ENCODE data around the gene GP1BA.

The GP1BA gene

GRCh38 chr17:4946312-4946976 lies 14.4 kb downstream of the GP1BA start:
- H3K9me3 ChIP-seq (ENCODE audit: control extremely low read depth in 1 of 5, control insufficient read depth in 4 of 5, insufficient read depth in 2 of 5, low read depth in 1 of 5, low read length in 4 of 5) = no peaks in the 10 kb centered on the region
- DNase-seq = no peak
- H3K27me3 ChIP-seq (replicated peaks in 2 of 5; ENCODE audit: control insufficient read depth in 4 of 5, insufficient read depth in 5 of 5, low read length in 4 of 5) = no peaks in the 10 kb centered on the region
- CTCF ChIA-PET = interaction anchor here (1.1 to 1.7 kb wide), 8 partner anchors 9 to 114 kb away, joined by 3 to 8 read pairs (median 4); no protein-coding TSS in a partner anchor
- H3K36me3 ChIP-seq (ENCODE audit: control insufficient read depth in 4 of 4, insufficient read depth in 4 of 4, low read length in 3 of 4) = peaks cover 0 to 46% (median 29%) of the 10 kb centered on the region in 4 experiments
- H3K27ac ChIP-seq (ENCODE audit: insufficient read depth in 1 of 2, low read depth in 1 of 2, low read length in 2 of 2, poor library complexity in 1 of 2, severe bottlenecking in 2 of 2) = peak overlapping the region; percentile 33 to 87
- POLR2A ChIA-PET = interaction anchor here (1.1 to 1.3 kb wide), 2 partner anchors 21 to 47 kb away, joined by 4 read pairs; partner anchors contain the start of genes C17orf107 and SPAG7
- WGBS (ENCODE audit: insufficient coverage) = 47% methylated on average over 10 of the region's 16 CpGs
- H3K4me3 ChIP-seq (ENCODE audit: control insufficient read depth in 1 of 7, extremely low read depth in 1 of 7, insufficient read depth in 4 of 7, low read depth in 2 of 7, low read length in 6 of 7) = peak overlapping the region in 6 of 7 experiments; percentile 72 to 98 (median 93)
- peaks cover 30 to 80% (median 78%) of the 10 kb centered on the region in 4 experiments for H3K4me1 ChIP-seq (ENCODE audit: control extremely low read depth in 1 of 4, control insufficient read depth in 4 of 4, insufficient read depth in 4 of 4, low read length in 3 of 4)

DNA sequence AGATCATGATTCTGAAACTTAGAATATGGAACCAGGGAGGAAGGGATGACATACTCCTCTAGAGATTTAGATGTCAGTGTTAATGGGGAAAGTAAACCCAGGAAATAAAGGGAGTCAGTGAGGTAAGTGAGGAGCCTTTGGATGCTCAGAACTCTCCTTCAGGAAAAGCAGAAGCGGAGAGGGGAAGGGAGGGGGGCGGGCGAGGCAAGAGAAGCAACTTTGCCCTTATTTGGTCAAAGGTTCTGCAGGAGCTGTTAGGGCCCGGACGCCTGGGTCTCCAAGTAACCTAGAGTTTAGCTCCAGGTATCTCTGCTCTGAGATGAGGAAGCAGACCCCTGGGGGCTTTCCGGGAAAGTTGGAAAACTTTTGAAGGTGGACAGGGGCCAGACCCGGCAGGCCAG lies 14.9 kb downstream of the GP1BA start:
- no peak for DNase-seq
- WGBS (ENCODE audit: insufficient coverage) = 0% methylated on average over 5 of the region's 7 CpGs
- ChIA-PET POLR2A (interaction anchor here (1.1 to 1.3 kb wide), 2 partner anchors 21 to 48 kb away, joined by 4 read pairs; partner anchors contain the start of genes C17orf107 and SPAG7), CTCF (interaction anchor here (1.1 to 1.7 kb wide), 8 partner anchors 8 to 114 kb away, joined by 3 to 8 read pairs (median 4); no protein-coding TSS in a partner anchor)
- peaks cover 30 to 78% (median 74%) of the 10 kb centered on the region in 4 experiments for H3K4me1 ChIP-seq (ENCODE audit: control extremely low read depth in 1 of 4, control insufficient read depth in 4 of 4, insufficient read depth in 4 of 4, low read length in 3 of 4)
- H3K27ac ChIP-seq (ENCODE audit: insufficient read depth in 1 of 2, low read depth in 1 of 2, low read length in 2 of 2, poor library complexity in 1 of 2, severe bottlenecking in 2 of 2) = peak overlapping the region; percentile 33 to 87
- peaks cover 0 to 45% (median 29%) of the 10 kb centered on the region in 4 experiments for H3K36me3 ChIP-seq (ENCODE audit: control insufficient read depth in 4 of 4, insufficient read depth in 4 of 4, low read length in 3 of 4)
- no peaks in the 10 kb centered on the region for H3K27me3 ChIP-seq (replicated peaks in 2 of 5; ENCODE audit: control insufficient read depth in 4 of 5, insufficient read depth in 5 of 5, low read length in 4 of 5)
- H3K4me3 ChIP-seq (ENCODE audit: control insufficient read depth in 1 of 7, extremely low read depth in 1 of 7, insufficient read depth in 4 of 7, low read depth in 2 of 7, low read length in 6 of 7) = peak overlapping the region; percentile 8 to 98 (median 90)
- H3K9me3 ChIP-seq (ENCODE audit: control extremely low read depth in 1 of 5, control insufficient read depth in 4 of 5, insufficient read depth in 2 of 5, low read depth in 1 of 5, low read length in 4 of 5) = no peaks in the 10 kb centered on the region

DNA sequence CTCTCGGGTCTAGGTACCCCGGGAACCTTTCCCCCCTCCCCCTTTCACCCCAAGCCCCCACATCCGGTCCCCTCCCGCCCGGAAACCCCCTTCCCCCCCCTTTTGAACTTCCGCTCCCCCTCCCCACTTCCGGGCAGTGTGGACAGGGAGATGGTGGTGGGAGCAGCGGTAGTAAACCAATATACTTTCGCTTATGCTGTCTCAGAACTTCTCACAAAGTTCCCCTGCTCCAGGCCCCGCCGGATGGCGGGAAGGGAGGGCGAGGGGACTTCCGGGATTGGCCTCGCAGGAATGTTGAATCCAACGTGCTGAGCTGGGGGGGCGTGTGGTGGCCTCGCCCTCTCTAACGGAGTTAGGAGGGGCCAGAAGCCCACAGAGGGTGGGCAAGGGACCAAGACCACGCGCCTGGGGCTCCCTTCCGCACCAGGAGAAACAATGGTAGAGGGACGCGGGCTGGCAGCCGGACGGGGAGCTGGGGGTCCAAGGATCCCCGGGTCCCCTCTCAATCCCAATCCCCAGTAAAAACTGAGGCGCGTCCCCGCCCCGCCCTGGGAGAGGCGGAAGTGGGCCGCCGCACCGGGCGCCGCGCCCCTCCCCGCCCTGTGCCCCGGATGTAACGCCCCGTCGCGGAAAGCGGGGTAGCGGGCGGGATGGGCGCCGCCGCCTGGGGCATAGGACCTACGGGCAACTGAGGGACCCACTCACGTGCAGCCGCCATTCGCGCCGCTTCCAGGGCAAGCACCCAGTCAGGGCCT lies 15.5 kb downstream of the GP1BA start:
- Histone ChIP-seq H3K9me3 (ENCODE audit: control extremely low read depth in 1 of 5, control insufficient read depth in 4 of 5, insufficient read depth in 2 of 5, low read depth in 1 of 5, low read length in 4 of 5) (no peaks in the 10 kb centered on the region), H3K4me1 (ENCODE audit: control extremely low read depth in 1 of 4, control insufficient read depth in 4 of 4, insufficient read depth in 4 of 4, low read length in 3 of 4) (peaks cover 30 to 73% (median 68%) of the 10 kb centered on the region in 4 experiments), H3K27ac (ENCODE audit: insufficient read depth in 1 of 2, low read depth in 1 of 2, low read length in 2 of 2, poor library complexity in 1 of 2, severe bottlenecking in 2 of 2) (peak overlapping the region; percentile 70 to 87), H3K4me3 (ENCODE audit: control insufficient read depth in 1 of 7, extremely low read depth in 1 of 7, insufficient read depth in 4 of 7, low read depth in 2 of 7, low read length in 6 of 7) (peak overlapping the region; percentile 72 to 98 (median 94)), H3K27me3 (replicated peaks in 2 of 5; ENCODE audit: control insufficient read depth in 4 of 5, insufficient read depth in 5 of 5, low read length in 4 of 5) (no peaks in the 10 kb centered on the region), H3K36me3 (ENCODE audit: control insufficient read depth in 4 of 4, insufficient read depth in 4 of 4, low read length in 3 of 4) (peaks cover 0 to 39% (median 26%) of the 10 kb centered on the region in 4 experiments)
- peak in 2 of 3 donors; percentile 52 to 57 for DNase-seq
- under 1% methylated on average over 22 of the region's 56 CpGs for WGBS (ENCODE audit: insufficient coverage)
- CTCF ChIA-PET = interaction anchor here (1.1 to 1.7 kb wide), 8 partner anchors 8 to 113 kb away, joined by 3 to 8 read pairs (median 4); no protein-coding TSS in a partner anchor
- POLR2A ChIA-PET = interaction anchor here (1.0 to 3.0 kb wide), 3 partner anchors 8 to 48 kb away, joined by 3 to 17 read pairs (median 4); partner anchors contain the start of genes C17orf107, RNF167 and SLC25A11

- peak; percentile 93 to 96 (median 95) for DNase-seq
- Histone ChIP-seq H3K27ac (ENCODE audit: insufficient read depth in 1 of 2, low read depth in 1 of 2, low read length in 2 of 2, poor library complexity in 1 of 2, severe bottlenecking in 2 of 2) (peak within 1 kb of the TSS; percentile 74 to 87), H3K4me1 (ENCODE audit: control extremely low read depth in 1 of 4, control insufficient read depth in 4 of 4, insufficient read depth in 4 of 4, low read length in 3 of 4) (peaks cover 27 to 65% (median 61%) of the 10 kb centered on the region in 4 experiments), H3K36me3 (ENCODE audit: control insufficient read depth in 4 of 4, insufficient read depth in 4 of 4, low read length in 3 of 4) (peaks cover 0 to 31% (median 19%) of the 10 kb centered on the region in 4 experiments), H3K27me3 (replicated peaks in 2 of 5; ENCODE audit: control insufficient read depth in 4 of 5, insufficient read depth in 5 of 5, low read length in 4 of 5) (no peaks in the 10 kb centered on the region), H3K4me3 (ENCODE audit: control insufficient read depth in 1 of 7, extremely low read depth in 1 of 7, insufficient read depth in 4 of 7, low read depth in 2 of 7, low read length in 6 of 7) (peak within 1 kb of the TSS; percentile 72 to 98 (median 94)), H3K9me3 (ENCODE audit: control extremely low read depth in 1 of 5, control insufficient read depth in 4 of 5, insufficient read depth in 2 of 5, low read depth in 1 of 5, low read length in 4 of 5) (no peaks in the 10 kb centered on the region)
- WGBS (ENCODE audit: insufficient coverage) = 0% methylated on average over 37 of the region's 59 CpGs
- ChIA-PET POLR2A (interaction anchor here (1.0 to 3.0 kb wide), 3 partner anchors 9 to 19 kb away, joined by 3 to 17 read pairs (median 4); partner anchors contain the start of genes RNF167 and SLC25A11), CTCF (interaction anchor here (1.3 to 1.6 kb wide), 3 partner anchors 9 to 39 kb away, joined by 3 to 5 read pairs (median 4); partner anchors contain the start of genes RNF167 and SLC25A11)
Measured at GRCh38 chr17:4948166-4948930, 16.3 kb downstream of the GP1BA start, which contains the start of gene PFN1. PFN1 (minus strand) TSS chr17:4948530; CDS start chr17:4948394, 136 bp downstream.

DNA sequence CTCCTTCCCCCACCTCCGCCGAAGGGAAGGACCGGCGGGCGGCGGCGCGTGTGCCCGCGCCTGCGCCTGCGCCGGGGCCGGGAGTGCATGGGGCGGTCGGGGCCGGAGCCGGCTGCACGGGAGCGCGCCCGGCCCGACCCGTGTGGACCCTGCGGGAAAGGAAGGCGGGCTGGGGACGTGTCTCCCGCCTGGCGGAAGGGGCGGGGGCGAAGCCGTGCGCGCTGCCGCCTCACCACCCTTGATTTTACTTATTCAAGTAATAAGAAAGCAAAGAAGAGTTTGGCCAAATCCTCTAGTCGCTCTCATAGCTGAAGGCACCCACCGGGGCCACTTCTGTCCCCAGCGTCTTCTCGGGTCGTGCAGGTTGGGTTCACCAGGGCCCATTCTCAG lies 16.8 kb downstream of the GP1BA start:
- peaks cover 24 to 59% (median 55%) of the 10 kb centered on the region in 4 experiments for H3K4me1 ChIP-seq (ENCODE audit: control extremely low read depth in 1 of 4, control insufficient read depth in 4 of 4, insufficient read depth in 4 of 4, low read length in 3 of 4)
- peaks cover 0 to 30% (median 17%) of the 10 kb centered on the region in 4 experiments for H3K36me3 ChIP-seq (ENCODE audit: control insufficient read depth in 4 of 4, insufficient read depth in 4 of 4, low read length in 3 of 4)
- POLR2A ChIA-PET = interaction anchor here (1.0 to 3.0 kb wide), 3 partner anchors 9 to 18 kb away, joined by 3 to 17 read pairs (median 4); partner anchors contain the start of genes RNF167 and SLC25A11
- DNase-seq = peak; percentile 83 to 88 (median 84)
- H3K27ac ChIP-seq (ENCODE audit: insufficient read depth in 1 of 2, low read depth in 1 of 2, low read length in 2 of 2, poor library complexity in 1 of 2, severe bottlenecking in 2 of 2) = peak overlapping the region; percentile 74 to 87
- no peaks in the 10 kb centered on the region for H3K27me3 ChIP-seq (replicated peaks in 2 of 5; ENCODE audit: control insufficient read depth in 4 of 5, insufficient read depth in 5 of 5, low read length in 4 of 5)
- 0% methylated on average over 17 of the region's 40 CpGs for WGBS (ENCODE audit: insufficient coverage)
- H3K9me3 ChIP-seq (ENCODE audit: control extremely low read depth in 1 of 5, control insufficient read depth in 4 of 5, insufficient read depth in 2 of 5, low read depth in 1 of 5, low read length in 4 of 5) = no peaks in the 10 kb centered on the region
- CTCF ChIA-PET = interaction anchor here (1.4 to 1.6 kb wide), 2 partner anchors 9 to 11 kb away, joined by 3 to 5 read pairs; partner anchors contain the start of genes RNF167 and SLC25A11
- H3K4me3 ChIP-seq (ENCODE audit: control insufficient read depth in 1 of 7, extremely low read depth in 1 of 7, insufficient read depth in 4 of 7, low read depth in 2 of 7, low read length in 6 of 7) = peak overlapping the region; percentile 37 to 98 (median 90)
